ENCODE data around the gene ADAMTS8.
A peak's percentile ranks its signal among the peaks of the same experiment; 100 is the strongest.

DNA sequence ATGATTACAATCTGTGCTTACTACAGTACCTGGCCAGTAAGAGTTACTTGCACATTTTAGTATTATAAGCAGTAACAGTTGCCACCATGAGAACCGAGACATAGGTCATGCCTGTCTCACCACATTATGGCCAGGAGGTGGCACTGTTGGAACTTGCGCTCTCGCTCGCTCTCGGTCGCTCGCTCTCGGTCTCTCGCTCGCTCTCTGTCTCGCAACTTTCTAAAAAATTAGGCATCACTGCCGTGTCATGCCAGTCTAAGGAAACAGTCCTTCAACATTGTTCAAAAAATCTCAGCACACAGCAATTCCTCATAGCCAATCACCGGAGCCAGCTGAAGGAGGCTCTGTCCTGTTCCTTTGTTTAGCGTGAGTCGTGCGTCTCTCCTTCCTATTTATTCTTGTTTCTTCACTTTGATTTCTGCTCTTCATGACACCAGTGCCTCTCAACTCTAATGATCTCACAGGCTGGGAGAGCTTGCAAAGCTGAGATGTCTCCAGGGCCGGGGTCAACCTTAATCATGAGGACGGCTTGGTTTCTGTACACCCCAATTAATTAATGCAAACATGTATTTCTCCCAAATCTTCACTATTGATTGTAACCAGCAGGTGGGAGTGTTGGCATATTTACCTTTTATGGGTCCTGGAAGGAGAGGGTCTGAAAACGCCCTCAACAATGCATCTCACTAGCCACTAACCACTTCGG lies 6.3 kb upstream of the ADAMTS8 start:
- TF ChIP-seq, protein P1, sequence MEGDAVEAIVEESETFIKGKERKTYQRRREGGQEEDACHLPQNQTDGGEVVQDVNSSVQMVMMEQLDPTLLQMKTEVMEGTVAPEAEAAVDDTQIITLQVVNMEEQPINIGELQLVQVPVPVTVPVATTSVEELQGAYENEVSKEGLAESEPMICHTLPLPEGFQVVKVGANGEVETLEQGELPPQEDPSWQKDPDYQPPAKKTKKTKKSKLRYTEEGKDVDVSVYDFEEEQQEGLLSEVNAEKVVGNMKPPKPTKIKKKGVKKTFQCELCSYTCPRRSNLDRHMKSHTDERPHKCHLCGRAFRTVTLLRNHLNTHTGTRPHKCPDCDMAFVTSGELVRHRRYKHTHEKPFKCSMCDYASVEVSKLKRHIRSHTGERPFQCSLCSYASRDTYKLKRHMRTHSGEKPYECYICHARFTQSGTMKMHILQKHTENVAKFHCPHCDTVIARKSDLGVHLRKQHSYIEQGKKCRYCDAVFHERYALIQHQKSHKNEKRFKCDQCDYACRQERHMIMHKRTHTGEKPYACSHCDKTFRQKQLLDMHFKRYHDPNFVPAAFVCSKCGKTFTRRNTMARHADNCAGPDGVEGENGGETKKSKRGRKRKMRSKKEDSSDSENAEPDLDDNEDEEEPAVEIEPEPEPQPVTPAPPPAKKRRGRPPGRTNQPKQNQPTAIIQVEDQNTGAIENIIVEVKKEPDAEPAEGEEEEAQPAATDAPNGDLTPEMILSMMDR (IDR thresholded peaks at IDR 0.05): peak; percentile 74 to 86 (median 84)
- no peak for TF ChIP-seq POLR2A (IDR thresholded peaks at IDR 0.05)
